22Rv1 (cell line): ENCODE results near the gene ETAA1.

ENCODE experiments used
- H3K27ac ChIP-seq: fragments of 450-650 bp; 2 replicates; pipeline ENCODE4 v1.5.1; 2017
- ZFX ChIP-seq: fragments of 450-650 bp; IDR thresholded peaks from 2 replicates; pipeline ENCODE4 v1.6.1; 2017; ENCODE audit warnings: antibody characterized with exemption, borderline replicate concordance
- TF ChIP-seq, protein P1 (sequence below): fragments of 450-650 bp; IDR thresholded peaks from 2 replicates; pipeline ENCODE4 v1.5.1; 2017; ENCODE audit warnings: mild to moderate bottlenecking

The ETAA1 gene

DNA sequence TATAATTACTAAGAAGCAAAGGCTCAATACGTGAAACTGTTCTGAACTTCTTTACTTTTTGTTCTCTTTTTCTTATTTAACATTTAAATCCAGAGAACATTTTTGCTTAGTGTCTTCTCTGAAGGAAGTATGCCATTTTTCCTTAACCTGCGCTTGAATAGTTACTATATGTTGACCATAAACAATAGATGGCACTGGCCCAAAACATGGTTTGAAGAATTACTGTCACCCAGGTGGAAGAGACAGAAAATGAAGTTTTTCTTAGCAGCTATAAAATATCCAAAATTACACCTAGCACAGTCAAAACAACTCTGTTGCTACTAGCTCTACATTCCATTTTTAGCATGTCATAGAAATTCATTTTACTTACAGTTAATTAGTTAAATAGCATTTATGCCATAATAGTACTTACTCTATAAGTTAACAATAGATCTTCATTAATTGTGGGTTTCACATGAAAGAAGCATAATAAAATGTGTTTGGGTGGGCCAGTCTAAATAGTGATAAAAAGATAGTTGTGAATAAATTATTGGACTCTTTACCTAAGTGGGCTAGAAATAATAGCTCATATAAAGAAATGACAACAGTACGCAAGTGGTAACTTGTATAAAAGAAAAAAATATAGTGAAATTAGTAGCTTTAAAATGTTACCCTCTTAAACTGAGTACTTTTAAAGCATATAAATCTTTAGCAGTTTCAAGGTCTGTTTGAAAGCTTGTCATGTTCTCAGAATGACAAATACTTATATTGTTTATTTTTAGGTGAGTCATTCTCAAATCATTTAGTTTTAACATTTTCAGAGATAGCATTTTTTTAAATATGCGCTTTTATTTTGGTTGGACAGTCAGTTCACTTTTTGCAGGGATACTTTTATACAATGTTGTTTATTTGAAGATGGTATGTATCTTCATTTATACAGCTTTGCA is 3.7 kb downstream of the ETAA1 start:
- H3K27ac ChIP-seq: peak overlapping the region; percentile 93
- TF ChIP-seq, protein P1, sequence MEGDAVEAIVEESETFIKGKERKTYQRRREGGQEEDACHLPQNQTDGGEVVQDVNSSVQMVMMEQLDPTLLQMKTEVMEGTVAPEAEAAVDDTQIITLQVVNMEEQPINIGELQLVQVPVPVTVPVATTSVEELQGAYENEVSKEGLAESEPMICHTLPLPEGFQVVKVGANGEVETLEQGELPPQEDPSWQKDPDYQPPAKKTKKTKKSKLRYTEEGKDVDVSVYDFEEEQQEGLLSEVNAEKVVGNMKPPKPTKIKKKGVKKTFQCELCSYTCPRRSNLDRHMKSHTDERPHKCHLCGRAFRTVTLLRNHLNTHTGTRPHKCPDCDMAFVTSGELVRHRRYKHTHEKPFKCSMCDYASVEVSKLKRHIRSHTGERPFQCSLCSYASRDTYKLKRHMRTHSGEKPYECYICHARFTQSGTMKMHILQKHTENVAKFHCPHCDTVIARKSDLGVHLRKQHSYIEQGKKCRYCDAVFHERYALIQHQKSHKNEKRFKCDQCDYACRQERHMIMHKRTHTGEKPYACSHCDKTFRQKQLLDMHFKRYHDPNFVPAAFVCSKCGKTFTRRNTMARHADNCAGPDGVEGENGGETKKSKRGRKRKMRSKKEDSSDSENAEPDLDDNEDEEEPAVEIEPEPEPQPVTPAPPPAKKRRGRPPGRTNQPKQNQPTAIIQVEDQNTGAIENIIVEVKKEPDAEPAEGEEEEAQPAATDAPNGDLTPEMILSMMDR: no peak
- no peak for TF ChIP-seq ZFX

DNA sequence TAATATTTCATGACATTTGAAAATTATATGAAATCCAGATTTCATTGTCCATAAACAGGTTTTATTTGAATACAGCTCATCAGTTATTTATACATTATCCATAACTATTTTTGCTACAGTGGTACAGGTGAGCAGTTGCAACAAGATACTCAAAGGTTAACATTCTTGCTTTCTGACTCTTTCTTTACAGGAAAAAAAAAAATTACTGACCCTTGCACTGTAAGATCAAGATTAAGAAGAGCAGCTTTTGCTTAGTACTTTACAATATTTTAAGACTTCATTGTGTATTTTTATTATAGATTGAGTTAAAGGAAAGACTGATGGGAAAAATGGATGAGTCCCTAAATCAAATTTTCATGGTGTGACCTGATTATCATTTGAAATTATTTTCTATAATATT is 11.2 kb downstream of the ETAA1 start:
- TF ChIP-seq, protein P1: no peak
- TF ChIP-seq ZFX: no peak
- no peak overlapping the region for H3K27ac ChIP-seq

DNA sequence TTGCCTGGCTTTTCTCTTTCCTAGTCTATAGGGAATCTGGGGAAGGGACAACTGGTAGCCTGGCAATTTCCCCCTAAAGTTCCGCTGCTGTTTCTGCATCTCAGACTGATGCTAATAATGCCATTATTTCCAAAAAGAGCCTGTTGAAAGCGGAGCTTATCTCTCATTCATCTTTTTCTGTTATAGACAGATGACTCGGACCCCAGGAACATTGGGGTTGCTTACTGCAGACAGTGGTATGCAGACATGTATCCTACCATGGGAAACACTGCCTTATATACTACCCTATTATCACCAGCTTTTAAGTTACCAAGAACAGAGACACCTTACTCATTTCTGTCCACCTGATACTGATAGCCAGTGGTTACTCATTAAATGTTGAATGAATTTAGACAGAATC is 15.3 kb downstream of the ETAA1 start:
- H3K27ac ChIP-seq: no peak overlapping the region
- TF ChIP-seq, protein P1: no peak
- TF ChIP-seq ZFX: no peak

DNA sequence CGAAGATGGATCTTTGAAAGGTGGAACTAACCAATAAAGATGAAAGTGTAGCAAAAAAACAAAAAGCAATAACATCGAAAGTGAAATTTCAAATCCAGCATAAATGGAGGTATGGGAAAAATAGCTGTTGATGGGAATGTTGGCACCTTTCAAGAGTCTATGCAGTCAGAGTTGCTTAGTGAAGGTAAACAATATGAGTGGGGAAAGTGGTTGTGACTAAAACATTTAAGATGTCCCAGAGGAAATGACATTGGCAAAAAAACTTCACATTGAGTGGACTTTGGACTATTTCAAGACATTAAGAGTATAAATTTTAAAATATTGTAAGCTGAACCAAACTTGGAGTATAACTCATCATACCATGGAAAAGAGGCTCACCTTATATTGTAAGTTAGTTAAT is 17.7 kb downstream of the ETAA1 start:
- H3K27ac ChIP-seq: no peak overlapping the region
- TF ChIP-seq, protein P1: no peak
- TF ChIP-seq ZFX: no peak

DNA sequence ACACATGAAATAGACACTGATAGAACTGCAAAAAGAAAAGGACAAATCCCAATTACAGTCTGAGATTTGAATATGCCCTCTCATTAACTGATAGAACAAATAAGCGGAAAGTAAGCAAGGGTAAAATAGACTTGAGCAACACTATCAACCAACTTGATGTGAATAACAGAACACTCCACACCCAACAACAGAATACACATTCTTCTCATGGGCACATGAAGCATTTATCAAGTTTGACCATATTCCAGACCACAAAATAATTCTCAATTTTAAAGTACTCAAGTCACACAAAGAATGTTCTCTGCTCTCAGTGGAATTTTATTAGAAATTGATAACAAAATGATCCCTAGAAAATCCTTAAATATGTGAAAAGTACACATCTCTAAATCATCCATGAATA is 19.0 kb downstream of the ETAA1 start:
- H3K27ac ChIP-seq: no peak overlapping the region
- TF ChIP-seq, protein P1: no peak
- TF ChIP-seq ZFX: no peak

DNA sequence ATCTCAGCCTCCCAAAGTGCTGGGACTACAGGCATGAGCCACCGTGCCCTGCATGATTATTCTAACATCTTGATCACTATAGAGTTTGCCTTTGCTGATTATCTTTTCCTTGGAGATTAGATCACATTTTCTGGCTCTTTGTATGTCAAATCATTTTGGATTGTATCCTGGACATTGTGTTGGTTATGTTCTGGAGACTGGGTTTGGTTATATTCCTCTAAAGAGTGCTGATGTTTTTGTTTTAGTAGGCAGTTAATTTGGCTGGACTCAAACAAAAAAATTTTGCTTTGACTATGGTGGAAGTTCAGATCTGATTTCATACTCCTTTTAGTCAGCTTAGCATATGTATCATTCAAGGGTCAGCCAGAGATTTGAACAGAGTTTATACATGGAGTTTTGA is 26.4 kb downstream of the ETAA1 start:
- no peak overlapping the region for H3K27ac ChIP-seq
- TF ChIP-seq, protein P1: no peak
- TF ChIP-seq ZFX: no peak

DNA sequence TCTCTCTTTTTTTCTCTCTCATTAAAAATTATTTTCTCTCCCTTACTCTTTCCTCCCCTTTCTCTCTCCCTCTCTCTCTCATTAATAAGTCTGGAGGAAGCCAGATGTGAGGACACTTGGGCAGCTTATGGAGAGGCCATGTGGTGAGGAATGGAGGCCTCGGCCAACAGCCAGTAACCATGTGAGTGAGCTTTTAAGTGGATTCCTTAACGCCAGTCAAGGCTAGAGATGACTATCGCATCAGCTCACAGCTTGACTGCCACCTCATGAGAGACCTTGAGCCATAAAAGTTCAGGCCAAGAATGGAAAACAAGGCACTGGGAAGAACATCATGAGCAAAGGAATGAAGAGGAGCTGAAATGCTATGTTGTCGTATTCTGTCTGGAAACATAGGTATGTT is 39.1 kb downstream of the ETAA1 start:
- H3K27ac ChIP-seq: no peak overlapping the region
- TF ChIP-seq ZFX: no peak
- TF ChIP-seq, protein P1: no peak
